ENCODE results near the gene GALNT2.

GALNT2 gene

GRCh38 chr1:230103306-230104173 is 36.5 kb downstream of the GALNT2 start:
- Histone ChIP-seq H3K27ac (ENCODE audit: low read depth, low read length) (no peak overlapping the region), H2AFZ (ENCODE audit: low read depth, low read length, severe bottlenecking) (no peak overlapping the region), H3F3A (ENCODE audit: insufficient read depth) (no peaks in the 10 kb centered on the region), H3K9me3 (ENCODE audit: insufficient read depth, low read length) (no peaks in the 10 kb centered on the region), H3K9ac (ENCODE audit: low read length) (no peak overlapping the region), H3K9me2 (replicated peaks; ENCODE audit: insufficient read depth, low read length) (no peaks in the 10 kb centered on the region), H3K79me2 (ENCODE audit: insufficient read depth, low read length) (no peaks in the 10 kb centered on the region), H3K4me3 (ENCODE audit: insufficient read depth, low read length, poor library complexity, severe bottlenecking) (no peak overlapping the region), H3K4me2 (ENCODE audit: low read depth, low read length, poor library complexity, severe bottlenecking) (no peak overlapping the region), H3K27me3 (ENCODE audit: low read length) (no peaks in the 10 kb centered on the region), H4K20me1 (ENCODE audit: low read depth, low read length) (no peaks in the 10 kb centered on the region), H3K36me3 (ENCODE audit: low read length) (no peaks in the 10 kb centered on the region)
- TF ChIP-seq EZH2phosphoT487 (conservative IDR thresholded peaks at IDR 0.05; ENCODE audit: low read length) = no peak
- no peak for TF ChIP-seq CTCF (IDR thresholded peaks at IDR 0.05; ENCODE audit: insufficient read depth, low read length, poor library complexity, severe bottlenecking)

GRCh38 chr1:230104395-230105244 is 37.6 kb downstream of the GALNT2 start:
- Histone ChIP-seq H3K27ac (ENCODE audit: low read depth, low read length) (no peak overlapping the region), H3K9ac (ENCODE audit: low read length) (no peak overlapping the region), H3K36me3 (ENCODE audit: low read length) (no peaks in the 10 kb centered on the region), H3K79me2 (ENCODE audit: insufficient read depth, low read length) (no peaks in the 10 kb centered on the region), H3F3A (ENCODE audit: insufficient read depth) (no peaks in the 10 kb centered on the region), H2AFZ (ENCODE audit: low read depth, low read length, severe bottlenecking) (no peak overlapping the region), H3K9me2 (replicated peaks; ENCODE audit: insufficient read depth, low read length) (no peaks in the 10 kb centered on the region), H3K4me3 (ENCODE audit: insufficient read depth, low read length, poor library complexity, severe bottlenecking) (no peak overlapping the region), H3K9me3 (ENCODE audit: insufficient read depth, low read length) (no peaks in the 10 kb centered on the region), H3K27me3 (ENCODE audit: low read length) (no peaks in the 10 kb centered on the region), H3K4me2 (ENCODE audit: low read depth, low read length, poor library complexity, severe bottlenecking) (no peak overlapping the region), H4K20me1 (ENCODE audit: low read depth, low read length) (no peaks in the 10 kb centered on the region)
- TF ChIP-seq EZH2phosphoT487 (conservative IDR thresholded peaks at IDR 0.05; ENCODE audit: low read length) (no peak), CTCF (IDR thresholded peaks at IDR 0.05; ENCODE audit: insufficient read depth, low read length, poor library complexity, severe bottlenecking) (no peak)

- Histone ChIP-seq H3K27ac (ENCODE audit: low read depth, low read length) (no peak overlapping the region), H3K27me3 (ENCODE audit: low read length) (no peaks in the 10 kb centered on the region), H2AFZ (ENCODE audit: low read depth, low read length, severe bottlenecking) (no peak overlapping the region), H3K9me2 (replicated peaks; ENCODE audit: insufficient read depth, low read length) (no peaks in the 10 kb centered on the region), H3K4me3 (ENCODE audit: insufficient read depth, low read length, poor library complexity, severe bottlenecking) (no peak overlapping the region), H3K79me2 (ENCODE audit: insufficient read depth, low read length) (no peaks in the 10 kb centered on the region), H3K36me3 (ENCODE audit: low read length) (no peaks in the 10 kb centered on the region), H3K9me3 (ENCODE audit: insufficient read depth, low read length) (no peaks in the 10 kb centered on the region), H4K20me1 (ENCODE audit: low read depth, low read length) (no peaks in the 10 kb centered on the region), H3K4me2 (ENCODE audit: low read depth, low read length, poor library complexity, severe bottlenecking) (no peak overlapping the region), H3K9ac (ENCODE audit: low read length) (no peak overlapping the region), H3F3A (ENCODE audit: insufficient read depth) (no peaks in the 10 kb centered on the region)
- no peak for TF ChIP-seq CTCF (IDR thresholded peaks at IDR 0.05; ENCODE audit: insufficient read depth, low read length, poor library complexity, severe bottlenecking)
- TF ChIP-seq EZH2phosphoT487 (conservative IDR thresholded peaks at IDR 0.05; ENCODE audit: low read length) = no peak
Observed at GRCh38 chr1:230105245-230105753, 38.3 kb downstream of the GALNT2 start.
